Activated T-helper 1 cell treated with anti-CD3 and anti-CD28 coated beads, Interleukin-2, amount 50 U/mL, for 16 hours (primary cell): ENCODE measurements around the gene MTHFD1L.

Source experiments
- DNase-seq, 2 donors: peaks; one replicate each; pipeline ENCODE4 v3.0.0-alpha.2; 2020; ENCODE audit warnings: low read depth in 1 of 2, low spot score in 1 of 2

MTHFD1L gene

GRCh38 chr6:150866147-150866990 lies 867 bp downstream of the MTHFD1L start:
- DNase-seq, result peak; percentile 54 to 70

- no peak for DNase-seq
These were observed 1.5 kb downstream of the MTHFD1L start for GRCh38 chr6:150866991-150867501.

GRCh38 chr6:150868759-150869158 lies 3.3 kb downstream of the MTHFD1L start:
- DNase-seq, result no peak

- no peak for DNase-seq
These were observed 8.7 kb downstream of the MTHFD1L start for GRCh38 chr6:150874179-150874578.

GRCh38 chr6:150875841-150876240 lies 10.3 kb downstream of the MTHFD1L start:
- DNase-seq, result no peak

- no peak for DNase-seq
These were observed 11.1 kb downstream of the MTHFD1L start for GRCh38 chr6:150876598-150876997.

- no peak for DNase-seq
These were observed 12.4 kb downstream of the MTHFD1L start for GRCh38 chr6:150877928-150878327.

GRCh38 chr6:150878347-150879213 lies 13.1 kb downstream of the MTHFD1L start:
- no peak for DNase-seq

GRCh38 chr6:150880336-150880735 lies 14.8 kb downstream of the MTHFD1L start:
- no peak for DNase-seq

- DNase-seq, result no peak
These were observed 16.5 kb downstream of the MTHFD1L start for GRCh38 chr6:150881911-150882481.

- no peak for DNase-seq
These were observed 18.0 kb downstream of the MTHFD1L start for GRCh38 chr6:150883521-150883920.

- DNase-seq, result no peak
These were observed 20.7 kb downstream of the MTHFD1L start for GRCh38 chr6:150886155-150886554.

- DNase-seq, result no peak
These were observed 22.6 kb downstream of the MTHFD1L start for GRCh38 chr6:150887978-150888563.

GRCh38 chr6:150890346-150890745 lies 24.8 kb downstream of the MTHFD1L start:
- no peak for DNase-seq

GRCh38 chr6:150891888-150892485 lies 26.5 kb downstream of the MTHFD1L start:
- DNase-seq, result peak; percentile 13 to 21

- no peak for DNase-seq
These were observed 28.8 kb downstream of the MTHFD1L start for GRCh38 chr6:150894191-150894744.

GRCh38 chr6:150894935-150895552 lies 29.5 kb downstream of the MTHFD1L start:
- no peak for DNase-seq

- no peak for DNase-seq
These were observed 30.6 kb downstream of the MTHFD1L start for GRCh38 chr6:150895928-150896632.

- DNase-seq, result no peak
These were observed 32.0 kb downstream of the MTHFD1L start for GRCh38 chr6:150897400-150897943.
